K562 (cell line): ENCODE results near the gene SLCO6A1. TPM values are rescaled to one million over a fixed set of nuclear protein-coding genes. Genes with fewer than 3 reads are reported as not detected.

Source experiments
- ATAC-seq: fragments of 200-7000 bp; cut with Tn5 transposase; 3 replicates; pipeline ENCODE4 v1.9.1; 2020; ENCODE audit warnings: moderate library complexity
- BruUV-seq: library from RNA; stranded (reverse); fragments of 400-500 nt; replicated peaks from 2 replicates; lab custom pipeline; 2021; lab: Mats Ljungman, UMichigan
- CTCF ChIA-PET: fragments of 300-600 bp; formaldehyde crosslinking; extraction: SDS; loops from one replicate; lab custom pipeline; 2021; ENCODE audit warnings: low intra/inter-chr PET ratio; lab: Yijun Ruan, JAX
- POLR2A ChIA-PET: fragments of 300-600, 350-650 bp; sonication (Branson Sonifier 250); formaldehyde crosslinking; extraction: SDS; loops from one replicate; lab custom pipeline; 2021; ENCODE audit warnings: antibody characterized with exemption, inconsistent platforms; lab: Yijun Ruan, JAX
- DNase-seq, 4 experiments: peaks; one replicate each; pipeline versions ENCODE4 v3.0.0 to v3.0.0-alpha.2; 2011 to 2018; ENCODE audit warnings: low spot score in 3 of 4, mixed read lengths in 3 of 4; ENCODE audit errors: extremely low read depth in 1 of 4
- FAIRE-seq: peaks from 2 replicates; lab custom pipeline; 2011; peaks lifted over from hg19 to GRCh38; lab: Jason Lieb, UNC
- H2AFZ ChIP-seq: 2 replicates; pipeline ENCODE4 v1.6.0; 2011; ENCODE audit warnings: low read depth, low read length, control low read depth, inconsistent platforms
- H3K27ac ChIP-seq: fragments of 200-600 bp; 3 replicates; pipeline ENCODE4 v1.8.0; 2011; ENCODE audit warnings: low read depth, mild to moderate bottlenecking, control low read depth, inconsistent platforms, low read length, moderate library complexity, mixed read lengths; ENCODE audit errors: extremely low read depth
- H3K27me3 ChIP-seq, 2 experiments: fragments of 300-600 bp in 1 of 2; 2 replicates in 1 of 2; 3 replicates in 1 of 2; pipeline versions ENCODE4 v1.6.0 to v1.8.0; 2011; ENCODE audit warnings: inconsistent platforms in 2 of 2, low read length in 2 of 2, mild to moderate bottlenecking in 1 of 2, mixed read lengths in 1 of 2, moderate library complexity in 1 of 2; ENCODE audit not compliant: control insufficient read depth in 2 of 2, insufficient read depth in 2 of 2
- H3K36me3 ChIP-seq: fragments of 300-600 bp; 3 replicates; pipeline ENCODE4 v1.8.0; 2011; ENCODE audit warnings: mild to moderate bottlenecking, low read length, inconsistent platforms; ENCODE audit not compliant: control insufficient read depth, insufficient read depth
- H3K4me1 ChIP-seq, 2 experiments: fragments of 200-600 bp in 1 of 2; replicated peaks in 1 of 2; 2 replicates in 1 of 2; 3 replicates in 1 of 2; pipeline versions ENCODE4 v1.5.1 to v1.8.0; 2011; ENCODE audit warnings: inconsistent platforms in 2 of 2, low read length in 2 of 2, mild to moderate bottlenecking in 1 of 2, mixed read lengths in 1 of 2, moderate library complexity in 1 of 2; ENCODE audit not compliant: control insufficient read depth in 2 of 2, insufficient read depth in 2 of 2
- H3K4me2 ChIP-seq: 2 replicates; pipeline ENCODE4 v1.6.1; 2011; ENCODE audit warnings: low read length, control low read depth, inconsistent platforms, mixed read lengths; ENCODE audit not compliant: insufficient read depth
- H3K4me3 ChIP-seq: fragments of 200-600 bp; sonication (generic), shearing (Covaris generic); 2 replicates; pipeline ENCODE4 v1.5.1; 2016; ENCODE audit warnings: control low read depth, inconsistent platforms
- H3K79me2 ChIP-seq: fragments of 200-600 bp; 3 replicates; pipeline ENCODE4 v1.8.0; 2011; ENCODE audit warnings: low read length, inconsistent platforms; ENCODE audit not compliant: control insufficient read depth, insufficient read depth
- H3K9ac ChIP-seq, 2 experiments: 2 replicates each; pipeline versions ENCODE4 v1.6.0 to v1.6.1; 2011; ENCODE audit warnings: low read depth in 2 of 2, low read length in 2 of 2, control low read depth in 1 of 2, inconsistent platforms in 1 of 2, mild to moderate bottlenecking in 1 of 2, mixed read lengths in 1 of 2; ENCODE audit not compliant: insufficient read depth in 1 of 2
- H3K9me1 ChIP-seq: one replicate; pipeline ENCODE4 v1.6.0; 2011; ENCODE audit warnings: inconsistent platforms, mild to moderate bottlenecking, low read length, moderate library complexity; ENCODE audit not compliant: control insufficient read depth, insufficient read depth
- H3K9me3 ChIP-seq: replicated peaks from 2 replicates; pipeline ENCODE4 v1.5.1; 2011; ENCODE audit warnings: low read depth, low read length, inconsistent platforms; ENCODE audit not compliant: control insufficient read depth, insufficient read depth
- H4K20me1 ChIP-seq: replicated peaks from 2 replicates; pipeline ENCODE4 v1.6.1; 2011; ENCODE audit warnings: low read length, inconsistent platforms, mixed read lengths; ENCODE audit not compliant: control insufficient read depth, insufficient read depth
- CBFB ChIP-seq: sonication (generic); formaldehyde crosslinking; IDR thresholded peaks from 2 replicates; pipeline ENCODE4 v1.4.0; 2020; ENCODE audit warnings: mild to moderate bottlenecking, missing genetic modification reagents
- POLR2A ChIP-seq: fragments of 450-650 bp; conservative IDR thresholded peaks from 2 replicates; pipeline ENCODE4 v1.6.1; 2016
- RB1 ChIP-seq: fragments of 450-650 bp; IDR thresholded peaks from 2 replicates; pipeline ENCODE4 v1.6.1; 2017; ENCODE audit warnings: low read depth, mild to moderate bottlenecking
- RFX5 ChIP-seq: IDR thresholded peaks from 2 replicates; pipeline ENCODE4 v1.6.1; 2011; ENCODE audit warnings: low read depth, mild to moderate bottlenecking, improper control_type of control experiment, low read length
- RFX7 ChIP-seq: fragments of 250-450 bp; sonication (Bioruptor Pico); IDR thresholded peaks from 2 replicates; pipeline ENCODE4 v1.5.1; 2021; ENCODE audit warnings: mild to moderate bottlenecking
- SRSF7 ChIP-seq: fragments of 200-400 bp; formaldehyde crosslinking; optimal IDR thresholded peaks from 2 replicates; pipeline ENCODE3; 2017; ENCODE audit warnings: mild to moderate bottlenecking, low read depth, low read length
- TEAD2 ChIP-seq: fragments of 450-650 bp; IDR thresholded peaks from 2 replicates; pipeline ENCODE4 v1.6.1; 2016; ENCODE audit warnings: missing genetic modification characterization, control low read depth, missing compliant biosample characterization
- TRIM24 ChIP-seq, 2 experiments: fragments of 450-650 bp; IDR thresholded peaks; 2 replicates each; pipeline ENCODE4 v1.6.1; 2016
- XRCC4 ChIP-seq: IDR thresholded peaks from one replicate; pipeline ENCODE4 v1.6.1; 2011; ENCODE audit not compliant: insufficient read depth, insufficient read length; ENCODE audit errors: extremely low read depth
- ZNF174 ChIP-seq: fragments of 250-450 bp; sonication (Bioruptor Pico); IDR thresholded peaks from 2 replicates; pipeline ENCODE4 v1.4.0; 2020; ENCODE audit warnings: mild to moderate bottlenecking
- ZNF551 ChIP-seq: fragments of 250-450 bp; sonication (Bioruptor Pico); IDR thresholded peaks from 2 replicates; pipeline ENCODE4 v1.5.0; 2021; ENCODE audit warnings: mild to moderate bottlenecking, moderate library complexity
- WGBS: fragments of 100-300 bp; shearing (Covaris generic); methylation state at CpG from one replicate; pipeline ENCODE4 v1.1.6; 2016; ENCODE audit warnings: low coverage, mixed read lengths; ENCODE audit not compliant: insufficient coverage; ENCODE audit errors: missing lambda C conversion rate; 5-methylcytosine and 5-hydroxymethylcytosine counted together
- in situ Hi-C: fragments of 300-500 bp; cut with MboI; formaldehyde crosslinking; loops from 4 replicates; pipeline ENCODE4 v1.15.0; 2018; ENCODE audit warnings: inconsistent platforms, mixed read lengths
- intact Hi-C: fragments of 100-400 bp; cut with micrococcal nuclease; formaldehyde crosslinking; loops from 2 replicates; pipeline ENCODE4 v1.14.2; 2022
- polyA plus RNA-seq, 8 experiments: library from polyadenylated mRNA; depleted of rRNA in 4 of 8; stranded (reverse) in 5 of 8; unstranded in 3 of 8; fragments of >200 nt; fragmentation: Nextera tagmentation in 2 of 8; fragmentation: Illumina TruSeq in 1 of 8; extraction: Ambion mirVana in 2 of 8; extraction: Trizol in 1 of 8; gene quantifications; 2 replicates each; pipeline versions ENCODE4 v1.2.1 to v1.2.3, GENCODE V29; 2011 to 2014; ENCODE audit warnings: inconsistent platforms in 1 of 8, missing spikeins in 1 of 8
- total RNA-seq, 7 experiments: library from RNA; depleted of rRNA in 6 of 7; stranded (reverse); fragments of >200 nt in 6 of 7; fragmentation: Illumina TruSeq in 2 of 7; extraction: Trizol in 2 of 7; gene quantifications; 2 replicates each; pipeline versions ENCODE4 v1.2.1 to v1.2.3, GENCODE V29; 2011 to 2021; ENCODE audit warnings: low replicate concordance in 1 of 7
- TF ChIP-seq, protein P1 (sequence below), 2 experiments: IDR thresholded peaks; 2 replicates each; pipeline ENCODE4 v1.6.1; 2012; ENCODE audit warnings: improper control_type of control experiment in 2 of 2, low read depth in 2 of 2, low read length in 2 of 2, borderline replicate concordance in 1 of 2
- TF ChIP-seq, protein P2 (sequence below): IDR thresholded peaks from 2 replicates; pipeline ENCODE4 v1.6.1; 2016; ENCODE audit warnings: missing genetic modification characterization, missing compliant biosample characterization
- TF ChIP-seq, protein P3 (sequence below): IDR thresholded peaks from 3 replicates; pipeline ENCODE4 v1.6.1; 2011; ENCODE audit warnings: borderline replicate concordance, mild to moderate bottlenecking, moderate library complexity; ENCODE audit not compliant: insufficient read length; ENCODE audit errors: extremely low read depth

Gene SLCO6A1
- total and polyA plus RNA-seq, 9 of the 15 experiments (the other 6 are each of a cell fraction or from before 2014, with no cell fraction given): 0.04 to 0.20 (median 0.11) TPM; not detected in 6

DNA sequence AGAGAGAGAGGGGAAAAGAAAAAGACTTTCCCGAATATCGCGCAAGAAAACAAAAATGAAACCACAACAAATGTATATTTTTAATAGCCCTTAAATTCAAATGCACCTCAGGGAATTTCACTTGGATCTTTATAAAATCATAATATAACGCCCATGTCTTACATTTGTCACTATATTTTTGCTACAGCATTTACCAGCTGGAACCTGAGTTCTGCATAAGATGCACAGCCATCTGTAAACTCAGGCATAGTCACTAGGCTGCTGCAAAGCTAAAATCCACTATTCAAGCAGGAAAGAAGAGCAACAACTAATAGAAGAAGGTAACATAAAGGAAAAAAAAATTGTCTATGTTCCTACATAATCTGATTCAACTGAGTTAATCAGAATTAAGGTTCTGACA is 30.6 kb upstream of the SLCO6A1 start:
- 13% methylated on average over 4 of the region's 4 CpGs for WGBS
- in situ Hi-C loops: loop anchor here (25.0 kb wide), 1 partner anchor 958 kb away; no protein-coding TSS in a partner anchor

More for the DNA sequence above, 30.6 kb upstream of the SLCO6A1 start:
- H3K79me2 ChIP-seq: no peaks in the 10 kb centered on the region
- ATAC-seq (no peak), FAIRE-seq (no peak), DNase-seq (no peak)
- no TSS peak for BruUV-seq
- H3K4me1 ChIP-seq: no peaks in the 10 kb centered on the region
- no peaks in the 10 kb centered on the region for H3K9me1 ChIP-seq
- H4K20me1 ChIP-seq: no peaks in the 10 kb centered on the region
- CTCF ChIA-PET: no interaction called here
- no peak overlapping the region for H3K4me2 ChIP-seq
- H3K9ac ChIP-seq: no peak overlapping the region
- no peaks in the 10 kb centered on the region for H3K36me3 ChIP-seq
- intact Hi-C loops: no loop called here
- H3K27me3 ChIP-seq: no peaks in the 10 kb centered on the region
- H2AFZ ChIP-seq: no peak overlapping the region
- no peak overlapping the region for H3K4me3 ChIP-seq
- POLR2A ChIA-PET: no interaction called here
- TF ChIP-seq RFX7 (CRISPR knock-in tag): no peak
- no peak for TF ChIP-seq TRIM24 (IDR thresholded peaks at IDR 0.05)
- no peak for TF ChIP-seq POLR2A
- TF ChIP-seq TEAD2 (tag): no peak
- no peak for TF ChIP-seq ZNF174 (CRISPR knock-in tag)
- no peak for TF ChIP-seq CBFB (CRISPR knock-in tag)
- TF ChIP-seq, protein P1, sequence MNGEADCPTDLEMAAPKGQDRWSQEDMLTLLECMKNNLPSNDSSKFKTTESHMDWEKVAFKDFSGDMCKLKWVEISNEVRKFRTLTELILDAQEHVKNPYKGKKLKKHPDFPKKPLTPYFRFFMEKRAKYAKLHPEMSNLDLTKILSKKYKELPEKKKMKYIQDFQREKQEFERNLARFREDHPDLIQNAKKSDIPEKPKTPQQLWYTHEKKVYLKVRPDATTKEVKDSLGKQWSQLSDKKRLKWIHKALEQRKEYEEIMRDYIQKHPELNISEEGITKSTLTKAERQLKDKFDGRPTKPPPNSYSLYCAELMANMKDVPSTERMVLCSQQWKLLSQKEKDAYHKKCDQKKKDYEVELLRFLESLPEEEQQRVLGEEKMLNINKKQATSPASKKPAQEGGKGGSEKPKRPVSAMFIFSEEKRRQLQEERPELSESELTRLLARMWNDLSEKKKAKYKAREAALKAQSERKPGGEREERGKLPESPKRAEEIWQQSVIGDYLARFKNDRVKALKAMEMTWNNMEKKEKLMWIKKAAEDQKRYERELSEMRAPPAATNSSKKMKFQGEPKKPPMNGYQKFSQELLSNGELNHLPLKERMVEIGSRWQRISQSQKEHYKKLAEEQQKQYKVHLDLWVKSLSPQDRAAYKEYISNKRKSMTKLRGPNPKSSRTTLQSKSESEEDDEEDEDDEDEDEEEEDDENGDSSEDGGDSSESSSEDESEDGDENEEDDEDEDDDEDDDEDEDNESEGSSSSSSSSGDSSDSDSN (IDR thresholded peaks at IDR 0.05; ENCODE audit: borderline replicate concordance in 1 of 2, low read depth in 2 of 2, low read length in 2 of 2): no peak
- no peak for TF ChIP-seq XRCC4
- TF ChIP-seq, protein P2, sequence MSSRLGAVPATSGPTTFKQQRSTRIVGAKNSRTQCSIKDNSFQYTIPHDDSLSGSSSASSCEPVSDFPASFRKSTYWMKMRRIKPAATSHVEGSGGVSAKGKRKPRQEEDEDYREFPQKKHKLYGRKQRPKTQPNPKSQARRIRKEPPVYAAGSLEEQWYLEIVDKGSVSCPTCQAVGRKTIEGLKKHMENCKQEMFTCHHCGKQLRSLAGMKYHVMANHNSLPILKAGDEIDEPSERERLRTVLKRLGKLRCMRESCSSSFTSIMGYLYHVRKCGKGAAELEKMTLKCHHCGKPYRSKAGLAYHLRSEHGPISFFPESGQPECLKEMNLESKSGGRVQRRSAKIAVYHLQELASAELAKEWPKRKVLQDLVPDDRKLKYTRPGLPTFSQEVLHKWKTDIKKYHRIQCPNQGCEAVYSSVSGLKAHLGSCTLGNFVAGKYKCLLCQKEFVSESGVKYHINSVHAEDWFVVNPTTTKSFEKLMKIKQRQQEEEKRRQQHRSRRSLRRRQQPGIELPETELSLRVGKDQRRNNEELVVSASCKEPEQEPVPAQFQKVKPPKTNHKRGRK: no peak
- TF ChIP-seq, protein P3, sequence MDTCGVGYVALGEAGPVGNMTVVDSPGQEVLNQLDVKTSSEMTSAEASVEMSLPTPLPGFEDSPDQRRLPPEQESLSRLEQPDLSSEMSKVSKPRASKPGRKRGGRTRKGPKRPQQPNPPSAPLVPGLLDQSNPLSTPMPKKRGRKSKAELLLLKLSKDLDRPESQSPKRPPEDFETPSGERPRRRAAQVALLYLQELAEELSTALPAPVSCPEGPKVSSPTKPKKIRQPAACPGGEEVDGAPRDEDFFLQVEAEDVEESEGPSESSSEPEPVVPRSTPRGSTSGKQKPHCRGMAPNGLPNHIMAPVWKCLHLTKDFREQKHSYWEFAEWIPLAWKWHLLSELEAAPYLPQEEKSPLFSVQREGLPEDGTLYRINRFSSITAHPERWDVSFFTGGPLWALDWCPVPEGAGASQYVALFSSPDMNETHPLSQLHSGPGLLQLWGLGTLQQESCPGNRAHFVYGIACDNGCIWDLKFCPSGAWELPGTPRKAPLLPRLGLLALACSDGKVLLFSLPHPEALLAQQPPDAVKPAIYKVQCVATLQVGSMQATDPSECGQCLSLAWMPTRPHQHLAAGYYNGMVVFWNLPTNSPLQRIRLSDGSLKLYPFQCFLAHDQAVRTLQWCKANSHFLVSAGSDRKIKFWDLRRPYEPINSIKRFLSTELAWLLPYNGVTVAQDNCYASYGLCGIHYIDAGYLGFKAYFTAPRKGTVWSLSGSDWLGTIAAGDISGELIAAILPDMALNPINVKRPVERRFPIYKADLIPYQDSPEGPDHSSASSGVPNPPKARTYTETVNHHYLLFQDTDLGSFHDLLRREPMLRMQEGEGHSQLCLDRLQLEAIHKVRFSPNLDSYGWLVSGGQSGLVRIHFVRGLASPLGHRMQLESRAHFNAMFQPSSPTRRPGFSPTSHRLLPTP: no peak
- TF ChIP-seq RFX5: no peak
- TF ChIP-seq RB1: no peak
- no peak for TF ChIP-seq ZNF551
- no peak for TF ChIP-seq SRSF7
- no peak overlapping the region for H3K27ac ChIP-seq
- no peaks in the 10 kb centered on the region for H3K9me3 ChIP-seq
